Small intestine (tissue), 7 donors: ENCODE measurements around the gene NFATC1. TPM values are rescaled to one million over a fixed set of nuclear protein-coding genes. Genes with fewer than 3 reads are reported as not detected.

Experiments used
- DNase-seq, 2 donors: peaks; one replicate each; pipeline versions ENCODE4 v3.0.0 to v3.0.0-alpha.2; 2013
- FAIRE-seq: peaks from 2 replicates; lab custom pipeline; 2012; peaks lifted over from hg19 to GRCh38; lab: Jason Lieb, UNC
- H3K27ac ChIP-seq, 3 donors: one replicate each; pipeline ENCODE4 v1.5.1; 2013; ENCODE audit warnings: low read length in 2 of 3, mild to moderate bottlenecking in 2 of 3, control low read depth in 1 of 3, inconsistent platforms in 1 of 3, low read depth in 1 of 3, moderate library complexity in 1 of 3
- H3K27me3 ChIP-seq, 3 donors: one replicate each; pipeline ENCODE4 v1.6.1; 2013; ENCODE audit warnings: low read length in 3 of 3, inconsistent platforms in 1 of 3; ENCODE audit not compliant: control insufficient read depth in 3 of 3, insufficient read depth in 3 of 3
- H3K36me3 ChIP-seq, 3 donors: one replicate each; pipeline ENCODE4 v1.6.1; 2013; ENCODE audit warnings: low read length in 3 of 3, inconsistent platforms in 1 of 3, low read depth in 1 of 3, mild to moderate bottlenecking in 1 of 3, moderate library complexity in 1 of 3; ENCODE audit not compliant: control insufficient read depth in 3 of 3, insufficient read depth in 2 of 3
- H3K4me1 ChIP-seq, 3 donors: one replicate each; pipeline ENCODE4 v1.6.1; 2013; ENCODE audit warnings: low read length in 2 of 3, inconsistent platforms in 1 of 3, low read depth in 1 of 3, mild to moderate bottlenecking in 1 of 3, moderate library complexity in 1 of 3; ENCODE audit not compliant: control insufficient read depth in 3 of 3, insufficient read depth in 2 of 3
- H3K4me3 ChIP-seq, 3 donors: one replicate each; pipeline ENCODE4 v1.5.1; 2013; ENCODE audit warnings: low read length in 3 of 3, control low read depth in 1 of 3, inconsistent platforms in 1 of 3, low read depth in 1 of 3, mild to moderate bottlenecking in 1 of 3, moderate library complexity in 1 of 3
- H3K9me3 ChIP-seq, 2 donors: one replicate each; pipeline ENCODE4 v1.6.1; 2013; ENCODE audit warnings: low read depth in 1 of 2, low read length in 1 of 2; ENCODE audit not compliant: control insufficient read depth in 2 of 2, insufficient read depth in 1 of 2
- WGBS, 3 donors: extraction: QIAGEN DNeasy Blood & Tissue Kit; methylation state at CpG; one replicate each; pipeline ENCODE4 v1.1.7; 2013; 5-methylcytosine and 5-hydroxymethylcytosine counted together
- polyA plus RNA-seq, 4 donors: library from polyadenylated mRNA; stranded (reverse) in 3 of 4; unstranded in 1 of 4; fragments of 200-250 nt in 3 of 4; fragments of 120-200 nt in 1 of 4; gene quantifications; one replicate each; pipeline versions ENCODE4 v1.2.1 to v1.2.3, GENCODE V29; 2013
- donor health status: healthy with polysubstance abuse.
- donor health status: control.
- donor health status: control.
- donor health status: Bipolar disorder and iron deficiency.
- donor health status: healthy.

Gene NFATC1
- polyA plus RNA-seq, 4 donors = 0.67 to 5.9 (median 2.2) TPM

GRCh38 chr18:79459946-79460480 is 64.3 kb downstream of the NFATC1 start:
- FAIRE-seq (no peak), DNase-seq (no peak)
- Histone ChIP-seq H3K4me3 (no peak overlapping the region), H3K27me3 (no peaks in the 10 kb centered on the region), H3K4me1 (peaks cover 5 to 22% (median 9%) of the 10 kb centered on the region in 3 donors), H3K9me3 (no peaks in the 10 kb centered on the region), H3K27ac (peak overlapping the region in 2 of 3 donors; percentile 63 to 69), H3K36me3 (peaks cover 0 to 7% (median 0%) of the 10 kb centered on the region in 3 donors)
- 38 to 56% (median 55%) methylated on average over 9 of the region's 9 CpGs for WGBS, 3 donors

- Histone ChIP-seq H3K36me3 (peaks cover 0 to 7% (median 2%) of the 10 kb centered on the region in 3 donors), H3K4me1 (peaks cover 5 to 24% (median 9%) of the 10 kb centered on the region in 3 donors), H3K9me3 (no peaks in the 10 kb centered on the region), H3K4me3 (no peak overlapping the region), H3K27ac (no peak overlapping the region), H3K27me3 (no peaks in the 10 kb centered on the region)
- DNase-seq (no peak), FAIRE-seq (no peak)
- 83 to 92% (median 92%) methylated on average over 31 of the region's 31 CpGs for WGBS, 3 donors
Observed at GRCh38 chr18:79460481-79461300, 65.0 kb downstream of the NFATC1 start.

GRCh38 chr18:79461627-79462026 is 65.9 kb downstream of the NFATC1 start:
- peaks cover 0 to 7% (median 2%) of the 10 kb centered on the region in 3 donors for H3K36me3 ChIP-seq
- no peaks in the 10 kb centered on the region for H3K27me3 ChIP-seq
- 87 to 92% (median 90%) methylated on average over 20 to 22 of the region's 22 CpGs for WGBS, 3 donors
- peaks cover 5 to 25% (median 9%) of the 10 kb centered on the region in 3 donors for H3K4me1 ChIP-seq
- H3K27ac ChIP-seq = no peak overlapping the region
- H3K9me3 ChIP-seq = no peaks in the 10 kb centered on the region
- H3K4me3 ChIP-seq = no peak overlapping the region
- no peak for DNase-seq
- no peak for FAIRE-seq

GRCh38 chr18:79463424-79463960 is 67.8 kb downstream of the NFATC1 start:
- Histone ChIP-seq H3K4me3 (no peak overlapping the region), H3K9me3 (no peaks in the 10 kb centered on the region), H3K27me3 (no peaks in the 10 kb centered on the region), H3K36me3 (peaks cover 0 to 10% (median 2%) of the 10 kb centered on the region in 3 donors), H3K4me1 (peaks cover 5 to 19% (median 9%) of the 10 kb centered on the region in 3 donors), H3K27ac (no peak overlapping the region)
- FAIRE-seq (no peak), DNase-seq (no peak)
- 91 to 95% (median 94%) methylated on average over 23 to 25 of the region's 25 CpGs for WGBS, 3 donors

- no peak for FAIRE-seq
- no peaks in the 10 kb centered on the region for H3K27me3 ChIP-seq
- H3K36me3 ChIP-seq = peaks cover 0 to 11% (median 2%) of the 10 kb centered on the region in 3 donors
- WGBS, 3 donors = 67 to 69% (median 68%) methylated on average over 26 of the region's 26 CpGs
- H3K9me3 ChIP-seq = no peaks in the 10 kb centered on the region
- peak overlapping the region in 1 of 3 donors; percentile 11 for H3K27ac ChIP-seq
- DNase-seq = peak in 1 of 2 donors; percentile 15
- H3K4me1 ChIP-seq = peaks cover 0 to 3% (median 0%) of the 10 kb centered on the region in 3 donors
- H3K4me3 ChIP-seq = peak overlapping the region in 1 of 3 donors; percentile 7
Observed at GRCh38 chr18:79465392-79465991, 69.8 kb downstream of the NFATC1 start.

- DNase-seq (no peak), FAIRE-seq (no peak)
- Histone ChIP-seq H3K9me3 (no peaks in the 10 kb centered on the region), H3K27ac (no peak overlapping the region), H3K27me3 (no peaks in the 10 kb centered on the region), H3K4me1 (peaks cover 0 to 3% (median 0%) of the 10 kb centered on the region in 3 donors), H3K4me3 (no peak overlapping the region), H3K36me3 (peaks cover 0 to 13% (median 2%) of the 10 kb centered on the region in 3 donors)
- 79 to 83% (median 80%) methylated on average over 16 of the region's 16 CpGs for WGBS, 3 donors
Observed at GRCh38 chr18:79466591-79466990, 70.9 kb downstream of the NFATC1 start.

GRCh38 chr18:79467126-79467525 is 71.4 kb downstream of the NFATC1 start:
- Histone ChIP-seq H3K36me3 (peaks cover 0 to 10% (median 2%) of the 10 kb centered on the region in 3 donors), H3K4me1 (peaks cover 0 to 3% (median 0%) of the 10 kb centered on the region in 3 donors), H3K27me3 (no peaks in the 10 kb centered on the region), H3K27ac (no peak overlapping the region), H3K9me3 (no peaks in the 10 kb centered on the region), H3K4me3 (no peak overlapping the region)
- WGBS, 3 donors = 95 to 97% (median 97%) methylated on average over 24 to 33 of the region's 33 CpGs
- FAIRE-seq (no peak), DNase-seq (no peak)
